SH-SY5Y (cell line): ENCODE results near the gene SLC25A45.

Experiments
- GATA2 ChIP-seq: IDR thresholded peaks from 2 replicates; pipeline ENCODE4 v1.6.1; 2011; ENCODE audit warnings: mild to moderate bottlenecking, low read depth, low read length
- GATA3 ChIP-seq: IDR thresholded peaks from 2 replicates; pipeline ENCODE4 v1.6.1; 2011; ENCODE audit warnings: low read depth, mild to moderate bottlenecking, low read length, moderate library complexity

SLC25A45 gene

GRCh38 chr11:65424205-65425104 is 42.0 kb upstream of the SLC25A45 start:
- TF ChIP-seq GATA3 (no peak), GATA2 (no peak; the same call in 1 of the 2 replicates)

- TF ChIP-seq GATA2 (no peak), GATA3 (no peak)
Measured at GRCh38 chr11:65423516-65424204, 41.2 kb upstream of the SLC25A45 start.

GRCh38 chr11:65422633-65423515 is 40.4 kb upstream of the SLC25A45 start, which contains the start of gene NEAT1:
TSS of gene NEAT1 (plus strand) at chr11:65422798.
- TF ChIP-seq GATA2 = peak; percentile 31; the same call in 1 of the 2 replicates
- TF ChIP-seq GATA3 = no peak

GRCh38 chr11:65421794-65422632 is 39.6 kb upstream of the SLC25A45 start:
- TF ChIP-seq GATA2 (0 out of 2 replicates have a peak, but pooled peaks have one; percentile 8), GATA3 (no peak)

DNA sequence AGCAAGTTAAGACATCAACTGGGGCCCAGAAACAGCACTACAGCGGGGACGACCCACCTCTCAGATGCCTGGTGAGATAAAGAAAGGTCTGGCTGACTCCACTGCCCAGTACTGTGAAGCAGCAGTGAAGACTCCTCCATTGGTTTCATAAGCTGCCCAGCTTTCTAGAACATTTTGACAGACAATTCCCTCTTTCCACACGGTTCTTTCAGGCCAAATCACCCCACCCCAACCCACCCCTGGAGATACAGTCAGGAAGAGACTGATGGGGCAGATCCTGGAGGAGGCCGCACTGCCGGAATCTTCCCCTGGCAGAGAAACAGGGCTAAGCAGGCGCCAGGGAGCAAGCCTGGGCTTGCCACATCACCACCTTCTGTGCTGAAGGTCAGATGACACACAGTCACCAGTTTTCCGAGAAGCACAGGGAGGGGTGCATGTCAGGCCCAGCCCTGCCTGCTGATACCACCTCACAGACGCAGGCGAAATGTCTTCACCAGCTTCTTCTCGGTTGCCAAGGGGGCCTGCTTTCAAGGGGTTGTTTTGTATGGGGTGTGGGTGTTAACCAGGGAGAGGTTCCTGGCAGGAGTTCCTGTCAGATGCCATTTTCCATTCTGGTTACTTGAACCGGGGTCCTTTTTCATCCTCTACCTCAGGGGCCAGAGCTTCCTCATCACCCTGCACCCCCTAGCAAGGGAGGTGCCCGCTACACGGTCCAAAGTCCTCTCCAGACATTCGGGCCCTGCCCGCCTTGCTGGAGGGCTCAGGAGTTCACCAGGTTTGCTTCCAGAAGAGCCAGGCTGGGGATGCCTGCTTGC is 38.7 kb upstream of the SLC25A45 start:
- peak; percentile 61 for TF ChIP-seq GATA2
- TF ChIP-seq GATA3 = no peak

- TF ChIP-seq GATA2 = no peak
- TF ChIP-seq GATA3 = no peak
Measured at GRCh38 chr11:65420506-65420905, 38.1 kb upstream of the SLC25A45 start.

- TF ChIP-seq GATA2 (no peak), GATA3 (no peak)
Measured at GRCh38 chr11:65419772-65420481, 37.5 kb upstream of the SLC25A45 start.

GRCh38 chr11:65419460-65419771 is 37.0 kb upstream of the SLC25A45 start:
- TF ChIP-seq GATA3 (no peak), GATA2 (no peak)

DNA sequence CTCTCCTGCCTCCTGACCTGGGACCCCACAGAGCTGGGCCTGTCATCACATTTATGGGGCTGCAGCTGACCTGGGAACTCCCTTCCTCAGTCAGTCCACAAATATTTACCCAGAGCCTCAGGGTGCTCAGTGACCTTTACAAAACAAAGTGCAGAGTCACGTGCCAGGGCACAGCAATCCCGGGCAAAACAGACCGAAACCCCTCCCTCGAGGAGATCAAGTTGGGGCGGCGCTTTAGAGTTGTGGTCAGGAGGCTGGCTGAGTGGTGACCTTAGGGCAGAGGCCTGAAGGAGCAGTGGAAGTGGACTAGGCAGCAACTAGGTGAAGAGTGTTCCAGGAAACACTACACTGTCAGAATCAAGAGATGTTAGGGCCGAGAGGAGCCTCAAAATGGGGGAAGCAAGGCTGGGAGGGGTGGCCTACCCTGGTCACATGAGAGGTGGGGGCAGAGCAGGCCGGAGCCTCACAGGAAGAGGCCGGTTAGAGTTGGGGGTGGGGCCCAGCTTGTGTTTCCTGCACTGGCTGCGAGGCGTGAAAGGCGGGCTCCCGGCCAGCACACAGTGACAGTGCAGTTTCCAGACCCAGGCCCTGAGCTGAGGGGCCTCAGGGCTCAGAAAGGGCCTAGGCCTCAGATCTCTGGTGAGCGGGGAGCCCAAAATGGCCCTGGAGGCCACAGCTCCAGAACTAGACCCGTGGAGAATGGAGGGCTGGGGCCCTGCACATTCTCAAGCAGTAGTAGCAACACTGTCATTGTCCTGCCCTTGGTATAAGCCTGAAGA is 36.4 kb upstream of the SLC25A45 start:
- TF ChIP-seq GATA2 (no peak), GATA3 (no peak)

DNA sequence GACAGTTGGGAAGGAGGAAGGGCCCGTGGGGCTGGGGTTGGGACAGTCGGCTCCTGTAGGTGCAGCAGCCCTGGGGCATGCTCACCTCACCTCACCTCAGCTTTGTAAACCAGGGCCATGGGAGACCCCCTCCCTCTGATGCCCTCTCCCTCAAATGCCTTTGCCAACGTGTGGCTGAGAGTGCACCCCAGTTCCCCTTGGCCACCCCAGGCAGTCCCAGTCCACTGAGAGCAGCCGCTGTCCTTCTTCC is 35.9 kb upstream of the SLC25A45 start:
- no peak for TF ChIP-seq GATA3
- no peak for TF ChIP-seq GATA2

GRCh38 chr11:65417702-65418430 is 35.4 kb upstream of the SLC25A45 start:
- TF ChIP-seq GATA3 = no peak
- no peak for TF ChIP-seq GATA2
